IMR-90 (cell line): ENCODE results near the gene PHLDA2. TPM values are rescaled to one million over a fixed set of nuclear protein-coding genes. Genes with fewer than 3 reads are reported as not detected.

ENCODE experiments used
- ATAC-seq: fragments of 200-7000 bp; cut with Tn5 transposase; 2 replicates; pipeline ENCODE4 v1.9.1; 2020; ENCODE audit warnings: low read depth, mild to moderate bottlenecking, moderate library complexity
- BruUV-seq: library from RNA; stranded (reverse); fragments of 400-500 nt; replicated peaks from 2 replicates; lab custom pipeline; 2021; lab: Mats Ljungman, UMichigan
- CTCF ChIA-PET: fragments of 300-600 bp; formaldehyde crosslinking; extraction: SDS; loops from one replicate; lab custom pipeline; 2021; ENCODE audit warnings: antibody characterized with exemption; lab: Yijun Ruan, JAX
- POLR2A ChIA-PET: fragments of 300-600 bp; sonication (Branson Sonifier 250); formaldehyde crosslinking; loops from one replicate; lab custom pipeline; 2022; ENCODE audit warnings: antibody characterized with exemption; ENCODE audit not compliant: unreplicated experiment; lab: Charles Lee
- DNase-seq: peaks from one replicate; pipeline ENCODE4 v3.0.0; 2013
- H2AFZ ChIP-seq: replicated peaks from 2 replicates; pipeline ENCODE3; 2013; ENCODE audit warnings: low read length, mild to moderate bottlenecking; ENCODE audit not compliant: poor library complexity
- H2AK5ac ChIP-seq: 2 replicates; pipeline ENCODE4 v1.6.1; 2013; ENCODE audit warnings: low read depth, low read length, inconsistent platforms
- H2AK9ac ChIP-seq: replicated peaks from 2 replicates; pipeline ENCODE3; 2013; ENCODE audit warnings: mild to moderate bottlenecking, low read depth, low read length, moderate library complexity; ENCODE audit not compliant: poor library complexity
- H2BK120ac ChIP-seq: 2 replicates; pipeline ENCODE4 v1.6.1; 2013; ENCODE audit warnings: low read depth, low read length, inconsistent platforms
- H2BK15ac ChIP-seq: 3 replicates; pipeline ENCODE4 v1.6.1; 2013; ENCODE audit warnings: low read depth, low read length, inconsistent platforms
- H2BK20ac ChIP-seq: 2 replicates; pipeline ENCODE4 v1.6.1; 2013; ENCODE audit warnings: low read depth, mild to moderate bottlenecking, inconsistent platforms, low read length, moderate library complexity
- H2BK5ac ChIP-seq: 2 replicates; pipeline ENCODE4 v1.6.1; 2013; ENCODE audit warnings: mild to moderate bottlenecking, low read depth, low read length, inconsistent platforms; ENCODE audit not compliant: poor library complexity, severe bottlenecking
- H3K14ac ChIP-seq: replicated peaks from 2 replicates; pipeline ENCODE4 v1.6.1; 2013; ENCODE audit warnings: low read depth, low read length, inconsistent platforms
- H3K18ac ChIP-seq: 2 replicates; pipeline ENCODE4 v1.6.1; 2013; ENCODE audit warnings: low read depth, low read length, control low read depth
- H3K23ac ChIP-seq: 2 replicates; pipeline ENCODE4 v1.6.1; 2013; ENCODE audit warnings: low read depth, low read length, inconsistent platforms
- H3K27ac ChIP-seq: 2 replicates; pipeline ENCODE4 v1.5.1; 2013; ENCODE audit warnings: mild to moderate bottlenecking, control low read depth, low read length; ENCODE audit not compliant: insufficient read depth
- H3K27me3 ChIP-seq: 2 replicates; pipeline ENCODE4 v1.6.1; 2013; ENCODE audit warnings: low read length; ENCODE audit not compliant: control insufficient read depth, insufficient read depth
- H3K36me3 ChIP-seq: 2 replicates; pipeline ENCODE4 v1.6.1; 2013; ENCODE audit warnings: low read length, mixed read lengths; ENCODE audit not compliant: control insufficient read depth, insufficient read depth
- H3K4ac ChIP-seq: 2 replicates; pipeline ENCODE4 v1.6.1; 2013; ENCODE audit warnings: low read depth, low read length, inconsistent platforms
- H3K4me1 ChIP-seq: 2 replicates; pipeline ENCODE4 v1.6.1; 2013; ENCODE audit warnings: low read length, mixed read lengths; ENCODE audit not compliant: control insufficient read depth, insufficient read depth
- H3K4me2 ChIP-seq: 2 replicates; pipeline ENCODE4 v1.6.1; 2013; ENCODE audit warnings: low read depth, mild to moderate bottlenecking, control low read depth, low read length, moderate library complexity
- H3K4me3 ChIP-seq: 2 replicates; pipeline ENCODE4 v1.5.1; 2013; ENCODE audit warnings: low read depth, mild to moderate bottlenecking, control low read depth, low read length, moderate library complexity; ENCODE audit not compliant: insufficient read depth
- H3K56ac ChIP-seq: 2 replicates; pipeline ENCODE4 v1.6.1; 2013; ENCODE audit warnings: low read length, inconsistent platforms; ENCODE audit not compliant: insufficient read depth; ENCODE audit errors: extremely low read depth
- H3K79me1 ChIP-seq, 2 experiments: 2 replicates each; pipeline ENCODE4 v1.6.1; 2013; ENCODE audit warnings: low read length in 2 of 2, inconsistent platforms in 1 of 2, low read depth in 1 of 2
- H3K9ac ChIP-seq: 2 replicates; pipeline ENCODE4 v1.6.1; 2013; ENCODE audit warnings: low read depth, low read length, control low read depth
- H3K9me1 ChIP-seq: 2 replicates; pipeline ENCODE4 v1.6.1; 2013; ENCODE audit warnings: low read length, inconsistent platforms; ENCODE audit not compliant: insufficient read depth
- H3K9me3 ChIP-seq: 2 replicates; pipeline ENCODE4 v1.6.1; 2013; ENCODE audit warnings: low read length; ENCODE audit not compliant: control insufficient read depth, insufficient read depth
- H4K20me1 ChIP-seq: 2 replicates; pipeline ENCODE4 v1.6.1; 2013; ENCODE audit warnings: low read length, inconsistent platforms; ENCODE audit not compliant: insufficient read depth
- H4K5ac ChIP-seq: 2 replicates; pipeline ENCODE4 v1.6.1; 2013; ENCODE audit warnings: mild to moderate bottlenecking, low read depth, low read length, control low read depth
- H4K8ac ChIP-seq, 2 experiments: 2 replicates each; pipeline ENCODE4 v1.6.1; 2013; ENCODE audit warnings: low read depth in 2 of 2, low read length in 2 of 2, control low read depth in 1 of 2, inconsistent platforms in 1 of 2
- H4K91ac ChIP-seq: 2 replicates; pipeline ENCODE4 v1.6.1; 2013; ENCODE audit warnings: low read depth, low read length, inconsistent platforms; ENCODE audit not compliant: insufficient read depth
- CEBPB ChIP-seq: IDR thresholded peaks from 2 replicates; pipeline ENCODE4 v1.6.1; 2012; ENCODE audit warnings: low read depth, low read length, improper control_type of control experiment
- CHD1 ChIP-seq: IDR thresholded peaks from 2 replicates; pipeline ENCODE4 v1.6.1; 2012; ENCODE audit warnings: low read depth, low read length, improper control_type of control experiment
- CTCF ChIP-seq: conservative IDR thresholded peaks from 2 replicates; pipeline ENCODE4 v1.5.1; 2012; ENCODE audit warnings: mild to moderate bottlenecking, low read depth, low read length, improper control_type of control experiment
- ELK1 ChIP-seq: fragments of 150-350 bp; IDR thresholded peaks from 2 replicates; pipeline ENCODE4 v1.6.1; 2016; ENCODE audit warnings: low read depth, mild to moderate bottlenecking, low read length, moderate library complexity, borderline replicate concordance
- MAFK ChIP-seq: IDR thresholded peaks from 2 replicates; pipeline ENCODE4 v1.6.1; 2012; ENCODE audit warnings: low read depth, low read length, improper control_type of control experiment
- MAZ ChIP-seq: IDR thresholded peaks from 2 replicates; pipeline ENCODE4 v1.6.1; 2012; ENCODE audit warnings: low read depth, mild to moderate bottlenecking, low read length, improper control_type of control experiment, moderate library complexity, borderline replicate concordance
- MXI1 ChIP-seq: IDR thresholded peaks from 2 replicates; pipeline ENCODE4 v1.6.1; 2012; ENCODE audit warnings: low read depth, mild to moderate bottlenecking, low read length, moderate library complexity, borderline replicate concordance
- NFE2L2 ChIP-seq: fragments of 150-350 bp; IDR thresholded peaks from 2 replicates; pipeline ENCODE4 v1.6.1; 2016; ENCODE audit warnings: low read depth, mild to moderate bottlenecking, low read length
- POLR2A ChIP-seq: IDR thresholded peaks from 2 replicates; pipeline ENCODE4 v1.6.1; 2012; ENCODE audit warnings: mild to moderate bottlenecking, low read depth, low read length
- RCOR1 ChIP-seq: IDR thresholded peaks from 2 replicates; pipeline ENCODE4 v1.6.1; 2012; ENCODE audit warnings: mild to moderate bottlenecking, low read length, improper control_type of control experiment; ENCODE audit not compliant: insufficient replicate concordance
- RFX5 ChIP-seq: IDR thresholded peaks from 2 replicates; pipeline ENCODE4 v1.8.0; 2012; ENCODE audit warnings: low read depth, mild to moderate bottlenecking, low read length, moderate library complexity
- USF2 ChIP-seq: fragments of 150-350 bp; IDR thresholded peaks from 2 replicates; pipeline ENCODE4 v1.6.1; 2017; ENCODE audit warnings: mild to moderate bottlenecking, antibody characterized with exemption, low read length, low read depth
- WGBS, 2 experiments: methylation state at CpG; one replicate each; pipeline versions ENCODE4 v1.1.5 to v1.1.7; 2013; ENCODE audit warnings: missing lambda C conversion rate in 2 of 2; ENCODE audit not compliant: insufficient read length in 1 of 2; ENCODE audit errors: extremely low coverage in 2 of 2; 5-methylcytosine and 5-hydroxymethylcytosine counted together
- dilution Hi-C: fragments of 300-500 bp; cut with HindIII; formaldehyde crosslinking; loops from one replicate; pipeline ENCODE4 v1.14.3; 2018; ENCODE audit warnings: low sequenced_read_pairs; ENCODE audit not compliant: unreplicated experiment
- in situ Hi-C: fragments of 300-500 bp; cut with MboI; formaldehyde crosslinking; loops from 3 replicates; pipeline ENCODE4 v1.14.3; 2019; ENCODE audit warnings: low sequenced_read_pairs, inconsistent platforms, mixed read lengths
- intact Hi-C: fragments of 100-400 bp; cut with micrococcal nuclease; formaldehyde crosslinking; loops from 2 replicates; pipeline ENCODE4 v1.10.0; 2022
- polyA plus RNA-seq, 3 experiments: library from polyadenylated mRNA; depleted of rRNA; stranded (reverse); fragments of >200 nt; gene quantifications; 2 replicates each; pipeline ENCODE4 v1.2.3, GENCODE V29; 2012; ENCODE audit warnings: low replicate concordance in 1 of 3
- total RNA-seq: library from RNA; depleted of rRNA; stranded (reverse); fragments of >200 nt; gene quantifications from 2 replicates; pipeline ENCODE4 v1.2.3, GENCODE V29; 2012

The PHLDA2 gene
- total and polyA plus RNA-seq, 2 of the 4 experiments (the other 2 are of a cell fraction), result 3.8 to 89.0 TPM

GRCh38 chr11:2909133-2909902 is 19.9 kb downstream of the PHLDA2 start:
- ChIA-PET POLR2A (no interaction called here), CTCF (no interaction called here)
- TF ChIP-seq RFX5 (no peak), CHD1 (no peak), CTCF (no peak), NFE2L2 (no peak), MXI1 (no peak), USF2 (no peak), MAZ (no peak), CEBPB (no peak), RCOR1 (no peak), ELK1 (no peak), POLR2A (no peak), MAFK (no peak)
- peaks cover 2% of the 10 kb centered on the region; the same call in 1 of the 2 replicates for H3K36me3 ChIP-seq
- 42% methylated on average over 37 of the region's 78 CpGs; no CpG with 5 or more reads in 1 of the 2 experiments for WGBS, 2 experiments
- no peaks in the 10 kb centered on the region for H3K27me3 ChIP-seq
- intact Hi-C loops, result no loop called here
- H3K18ac ChIP-seq, result no peak overlapping the region
- peaks cover 3% of the 10 kb centered on the region; the same call in 1 of the 2 replicates for H3K9me3 ChIP-seq
- H2BK5ac ChIP-seq, result no peak overlapping the region
- no peak overlapping the region for H3K14ac ChIP-seq
- no peak for DNase-seq
- no peak overlapping the region for H2AFZ ChIP-seq
- H4K20me1 ChIP-seq, result no peaks in the 10 kb centered on the region
- no peak overlapping the region for H2AK5ac ChIP-seq
- no peak overlapping the region for H3K4me3 ChIP-seq
- no peak overlapping the region for H3K27ac ChIP-seq
- no peak overlapping the region for H3K4ac ChIP-seq
- H3K9ac ChIP-seq, result no peak overlapping the region
- H2BK20ac ChIP-seq, result no peak overlapping the region
- no peak for ATAC-seq
- no peak overlapping the region for H3K23ac ChIP-seq
- H2BK120ac ChIP-seq, result no peak overlapping the region
- no peak overlapping the region for H4K91ac ChIP-seq
- H3K56ac ChIP-seq, result no peak overlapping the region
- no peak overlapping the region for H3K4me2 ChIP-seq
- peaks cover 0 to 7% of the 10 kb centered on the region in 2 experiments; a peak in 2 of 4 replicates for H3K79me1 ChIP-seq
- no peak overlapping the region for H2BK15ac ChIP-seq
- peaks cover 11% of the 10 kb centered on the region for H3K9me1 ChIP-seq
- H2AK9ac ChIP-seq, result no peak overlapping the region
- H4K5ac ChIP-seq, result no peak overlapping the region
- H4K8ac ChIP-seq, result no peak overlapping the region
- no TSS peak for BruUV-seq
- peaks cover 16% of the 10 kb centered on the region for H3K4me1 ChIP-seq
- in situ Hi-C loops, result no loop called here
- dilution Hi-C loops, result no loop called here
